Coronary artery (tissue), 2 donors: ENCODE measurements around the gene DNAH9.

Experiments used
- DNase-seq: peaks from one replicate; pipeline ENCODE4 v3.0.0-alpha.2; 2017; ENCODE audit warnings: low spot score
- H3K27ac ChIP-seq, 2 donors: fragments of 200-600 bp; sonication (generic); one replicate each; pipeline ENCODE4 v1.5.1; 2016 to 2019
- H3K4me3 ChIP-seq: fragments of 200-600 bp; sonication (generic); 2 replicates; pipeline ENCODE4 v1.5.1; 2016; ENCODE audit warnings: mild to moderate bottlenecking, moderate library complexity
- CTCF ChIP-seq: fragments of 200-600 bp; sonication (generic); IDR thresholded peaks from one replicate; pipeline ENCODE4 v1.5.1; 2019; ENCODE audit warnings: antibody characterized with exemption

Gene DNAH9

GRCh38 chr17:11719203-11719602, 120.9 kb downstream of the DNAH9 start:
- Histone ChIP-seq H3K27ac (no peak overlapping the region), H3K4me3 (no peak overlapping the region)
- no peak for TF ChIP-seq CTCF
- no peak for DNase-seq

- TF ChIP-seq CTCF = no peak
- DNase-seq = no peak
- H3K27ac ChIP-seq = no peak overlapping the region
- H3K4me3 ChIP-seq = no peak overlapping the region
Measured at GRCh38 chr17:11719856-11720255, 121.6 kb downstream of the DNAH9 start.

- DNase-seq = no peak
- H3K27ac ChIP-seq = no peak overlapping the region
- no peak for TF ChIP-seq CTCF
- H3K4me3 ChIP-seq = no peak overlapping the region
Measured at GRCh38 chr17:11720816-11721215, 122.5 kb downstream of the DNAH9 start.

GRCh38 chr17:11730747-11731146, 132.5 kb downstream of the DNAH9 start:
- Histone ChIP-seq H3K27ac (no peak overlapping the region), H3K4me3 (no peak overlapping the region)
- TF ChIP-seq CTCF = no peak
- no peak for DNase-seq

GRCh38 chr17:11736613-11737312, 138.5 kb downstream of the DNAH9 start:
- Histone ChIP-seq H3K27ac (no peak overlapping the region), H3K4me3 (no peak overlapping the region)
- no peak for TF ChIP-seq CTCF
- no peak for DNase-seq

GRCh38 chr17:11737313-11737679, 139.0 kb downstream of the DNAH9 start:
- no peak for DNase-seq
- no peak overlapping the region for H3K27ac ChIP-seq
- H3K4me3 ChIP-seq = no peak overlapping the region
- no peak for TF ChIP-seq CTCF

- no peak for TF ChIP-seq CTCF
- Histone ChIP-seq H3K27ac (no peak overlapping the region), H3K4me3 (no peak overlapping the region)
- DNase-seq = no peak
Measured at GRCh38 chr17:11738151-11738550, 139.9 kb downstream of the DNAH9 start.
